TTC549 (cell line): ENCODE data around the gene PCDHA7.
A peak's percentile ranks its signal among the peaks of the same experiment; 100 is the strongest.
"Not testable (repeated sequence)": the region's sequence is repeated elsewhere in the genome, so short reads cannot be mapped to it uniquely, and the experiment has no call there.

Source experiments
- FAIRE-seq: peaks from 2 replicates; lab custom pipeline; 2012; peaks lifted over from hg19 to GRCh38; lab: Jason Lieb, UNC

Gene PCDHA7

DNA sequence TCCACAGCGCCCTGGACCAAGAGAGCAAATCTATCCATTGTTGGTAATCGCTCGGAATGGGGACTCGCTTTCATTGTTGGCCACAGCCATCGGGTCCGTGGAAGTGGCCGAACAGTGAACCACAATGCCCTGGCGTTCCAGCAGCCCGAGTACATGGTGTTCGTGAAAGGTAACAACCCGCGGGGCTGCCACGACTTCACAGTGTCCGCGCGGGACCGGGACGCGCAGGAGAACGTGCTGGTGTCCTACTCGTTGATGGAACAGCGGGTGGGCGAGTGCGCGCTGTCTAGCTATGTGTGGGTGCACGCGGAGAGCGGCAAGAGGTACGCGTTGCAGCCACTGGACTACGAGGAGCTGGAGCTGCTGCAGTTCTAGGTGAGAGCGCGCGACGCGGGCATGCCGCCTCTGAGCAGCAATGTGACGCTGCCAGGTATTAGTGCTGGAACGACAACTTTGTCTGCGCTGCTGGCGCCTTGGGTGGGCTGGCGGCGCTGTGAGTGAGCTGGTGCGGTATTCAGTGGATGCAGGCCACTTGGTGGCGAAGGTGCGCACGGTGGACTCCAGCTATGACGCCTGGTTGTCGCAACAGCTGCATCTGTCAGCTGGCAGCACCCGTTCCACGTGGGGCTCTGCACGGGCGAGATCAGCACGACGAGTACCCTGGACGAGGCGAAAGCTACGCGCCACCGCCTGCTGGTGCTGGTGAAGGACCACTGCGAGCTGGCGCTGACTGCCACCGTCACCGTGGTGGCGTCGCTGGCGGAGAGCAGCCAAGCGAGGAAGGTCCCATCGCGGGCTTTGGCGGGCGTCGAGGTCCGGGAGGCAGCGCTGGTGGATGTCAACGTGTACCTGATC is 28.6 kb downstream of the PCDHA7 start:
- no peak for FAIRE-seq

DNA sequence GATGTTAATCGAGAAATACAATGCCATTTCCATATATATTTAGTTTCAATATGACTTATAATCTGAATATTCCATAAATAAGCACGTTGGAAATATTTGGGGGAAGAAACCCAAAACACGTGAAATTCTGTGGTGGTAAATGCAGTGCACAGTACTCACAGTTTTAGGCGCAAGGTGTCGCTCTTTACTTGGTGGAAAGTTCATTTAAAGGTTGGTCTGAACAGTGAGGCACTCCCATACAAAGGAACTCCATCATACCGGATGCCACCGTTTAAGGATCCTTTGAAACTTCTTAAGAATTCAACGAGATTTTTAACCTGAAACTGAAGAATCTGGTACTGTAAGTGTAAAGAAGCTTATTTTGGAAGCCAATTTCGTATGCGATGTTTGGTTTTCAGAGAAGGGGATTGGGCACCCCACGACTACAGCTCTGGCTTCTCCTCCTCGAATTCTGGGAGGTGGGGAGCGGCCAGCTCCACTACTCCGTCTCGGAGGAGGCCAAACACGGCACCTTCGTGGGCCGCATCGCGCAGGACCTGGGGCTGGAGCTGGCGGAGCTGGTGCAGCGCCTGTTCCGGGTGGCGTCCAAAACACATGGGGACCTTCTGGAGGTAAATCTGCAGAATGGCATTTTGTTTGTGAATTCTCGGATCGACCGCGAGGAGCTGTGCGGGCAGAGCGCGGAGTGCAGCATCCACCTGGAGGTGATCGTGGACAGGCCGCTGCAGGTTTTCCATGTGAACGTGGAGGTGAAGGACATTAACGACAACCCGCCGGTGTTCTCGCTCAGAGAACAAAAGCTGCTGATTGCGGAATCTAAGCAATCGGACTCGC is 34.9 kb downstream of the PCDHA7 start, which contains the start of gene PCDHA11:
Gene PCDHA11, plus strand, starts transcription at position 237 of the 834 bp plus-strand sequence. Its CDS starts 147 bp downstream, at position 384.
- peak; percentile 95 for FAIRE-seq

DNA sequence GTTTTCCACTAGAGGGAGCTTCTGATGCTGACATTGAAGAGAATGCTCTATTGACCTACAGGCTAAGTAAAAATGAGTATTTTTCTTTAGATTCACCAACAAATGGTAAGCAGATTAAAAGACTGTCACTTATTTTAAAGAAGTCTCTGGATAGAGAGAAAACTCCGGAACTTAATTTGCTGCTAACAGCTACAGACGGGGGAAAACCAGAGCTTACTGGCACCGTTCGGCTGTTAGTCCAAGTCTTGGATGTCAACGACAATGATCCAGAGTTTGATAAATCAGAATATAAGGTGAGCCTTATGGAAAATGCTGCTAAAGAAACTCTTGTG is 35.5 kb downstream of the PCDHA7 start:
- peak; percentile 32 for FAIRE-seq

DNA sequence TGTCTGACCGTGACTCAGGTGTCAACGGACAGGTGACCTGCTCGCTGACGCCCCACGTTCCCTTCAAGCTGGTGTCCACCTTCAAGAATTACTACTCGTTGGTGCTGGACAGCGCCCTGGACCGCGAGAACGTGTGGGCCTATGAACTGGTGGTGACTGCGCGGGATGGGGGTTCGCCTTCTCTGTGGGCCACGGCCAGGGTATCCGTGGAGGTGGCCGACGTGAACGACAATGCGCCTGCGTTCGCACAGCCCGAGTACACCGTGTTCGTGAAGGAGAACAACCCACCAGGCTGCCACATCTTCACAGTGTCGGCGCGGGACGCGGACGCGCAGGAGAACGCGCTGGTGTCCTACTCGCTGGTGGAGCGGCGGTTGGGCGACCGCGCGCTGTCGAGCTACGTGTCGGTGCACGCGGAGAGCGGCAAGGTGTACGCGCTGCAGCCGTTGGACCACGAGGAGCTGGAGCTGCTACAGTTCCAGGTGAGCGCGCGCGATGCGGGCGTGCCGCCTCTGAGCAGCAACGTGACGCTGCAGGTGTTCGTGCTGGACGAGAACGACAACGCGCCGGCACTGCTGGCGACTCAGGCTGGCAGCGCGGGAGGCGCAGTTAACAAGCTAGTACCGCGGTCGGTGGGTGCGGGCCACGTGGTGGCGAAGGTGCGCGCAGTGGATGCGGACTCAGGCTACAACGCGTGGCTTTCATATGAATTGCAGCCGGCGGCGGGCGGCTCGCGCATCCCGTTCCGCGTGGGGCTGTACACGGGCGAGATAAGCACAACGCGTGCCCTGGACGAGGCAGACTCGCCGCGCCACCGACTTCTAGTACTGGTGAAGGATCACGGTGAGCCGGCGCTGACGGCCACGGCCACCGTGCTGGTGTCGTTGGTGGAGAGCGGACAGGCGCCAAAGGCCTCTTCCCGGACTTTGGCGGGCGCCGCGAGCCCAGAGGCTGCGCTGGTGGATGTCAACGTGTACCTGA is 36.4 kb downstream of the PCDHA7 start:
- FAIRE-seq: no peak

- peak; percentile 47 for FAIRE-seq
Observed at GRCh38 chr5:140875085-140876065, 41.3 kb downstream of the PCDHA7 start, which contains the start of gene PCDHA12. Gene PCDHA12, plus strand, starts transcription at chr5:140875308. Its CDS starts 165 bp downstream, at chr5:140875473.

GRCh38 chr5:140876541-140877261 is 42.6 kb downstream of the PCDHA7 start:
- not testable (repeated sequence) for FAIRE-seq

DNA sequence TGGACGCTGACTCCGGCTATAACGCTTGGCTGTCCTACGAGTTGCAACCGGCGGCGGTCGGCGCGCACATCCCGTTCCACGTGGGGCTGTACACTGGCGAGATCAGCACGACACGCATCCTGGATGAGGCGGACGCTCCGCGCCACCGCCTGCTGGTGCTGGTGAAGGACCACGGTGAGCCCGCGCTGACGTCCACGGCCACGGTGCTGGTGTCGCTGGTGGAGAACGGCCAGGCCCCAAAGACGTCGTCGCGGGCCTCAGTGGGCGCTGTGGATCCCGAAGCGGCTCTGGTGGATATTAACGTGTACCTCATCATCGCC is 43.2 kb downstream of the PCDHA7 start:
- no peak for FAIRE-seq

DNA sequence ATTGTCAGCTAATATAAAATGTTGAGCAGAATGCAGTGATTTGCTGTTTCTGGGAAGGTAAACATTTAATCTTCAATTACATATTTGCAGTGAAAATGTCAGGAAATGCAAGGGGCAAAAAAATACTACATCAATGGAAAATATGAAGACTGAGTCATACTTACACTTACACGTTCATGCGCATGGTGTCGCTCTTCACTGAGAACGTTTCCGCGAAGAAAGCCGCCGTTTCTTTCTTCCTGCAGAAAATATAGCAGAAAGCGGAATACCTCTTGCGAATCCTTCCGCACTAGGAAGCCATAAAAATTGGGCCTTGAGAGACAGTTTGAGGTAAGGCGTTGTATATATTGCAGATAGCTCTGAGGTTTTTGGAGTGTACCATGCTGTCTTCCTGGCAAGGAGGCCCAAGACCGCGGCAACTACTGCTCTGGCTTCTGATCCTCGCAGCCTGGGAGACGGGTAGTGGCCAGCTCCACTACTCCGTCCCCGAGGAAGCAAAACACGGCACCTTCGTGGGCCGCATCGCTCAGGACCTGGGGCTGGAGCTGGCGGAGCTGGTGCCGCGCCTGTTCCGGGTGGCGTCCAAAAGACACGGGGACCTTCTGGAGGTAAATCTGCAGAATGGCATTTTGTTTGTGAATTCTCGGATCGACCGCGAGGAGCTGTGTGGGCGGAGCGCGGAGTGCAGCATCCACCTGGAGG is 48.0 kb downstream of the PCDHA7 start, which contains the start of gene PCDHA13:
Gene PCDHA13, plus strand, starts transcription at position 236 of the 702 bp plus-strand sequence. Its CDS starts 145 bp downstream, at position 381.
- FAIRE-seq: no peak

GRCh38 chr5:140882591-140882899 is 48.5 kb downstream of the PCDHA7 start:
- FAIRE-seq: no peak

DNA sequence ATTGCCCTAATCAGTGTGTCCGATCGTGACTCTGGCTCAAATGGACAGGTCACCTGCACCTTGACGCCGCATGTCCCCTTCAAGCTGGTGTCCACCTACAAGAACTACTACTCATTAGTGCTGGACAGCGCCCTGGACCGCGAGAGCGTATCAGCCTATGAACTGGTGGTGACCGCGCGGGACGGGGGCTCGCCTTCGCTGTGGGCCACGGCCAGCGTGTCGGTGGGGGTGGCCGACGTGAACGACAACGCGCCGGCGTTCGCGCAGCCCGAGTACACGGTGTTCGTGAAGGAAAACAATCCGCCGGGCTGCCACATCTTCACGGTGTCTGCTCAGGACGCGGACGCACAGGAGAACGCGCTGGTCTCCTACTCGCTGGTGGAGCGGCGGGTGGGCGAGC is 49.3 kb downstream of the PCDHA7 start:
- no peak for FAIRE-seq

DNA sequence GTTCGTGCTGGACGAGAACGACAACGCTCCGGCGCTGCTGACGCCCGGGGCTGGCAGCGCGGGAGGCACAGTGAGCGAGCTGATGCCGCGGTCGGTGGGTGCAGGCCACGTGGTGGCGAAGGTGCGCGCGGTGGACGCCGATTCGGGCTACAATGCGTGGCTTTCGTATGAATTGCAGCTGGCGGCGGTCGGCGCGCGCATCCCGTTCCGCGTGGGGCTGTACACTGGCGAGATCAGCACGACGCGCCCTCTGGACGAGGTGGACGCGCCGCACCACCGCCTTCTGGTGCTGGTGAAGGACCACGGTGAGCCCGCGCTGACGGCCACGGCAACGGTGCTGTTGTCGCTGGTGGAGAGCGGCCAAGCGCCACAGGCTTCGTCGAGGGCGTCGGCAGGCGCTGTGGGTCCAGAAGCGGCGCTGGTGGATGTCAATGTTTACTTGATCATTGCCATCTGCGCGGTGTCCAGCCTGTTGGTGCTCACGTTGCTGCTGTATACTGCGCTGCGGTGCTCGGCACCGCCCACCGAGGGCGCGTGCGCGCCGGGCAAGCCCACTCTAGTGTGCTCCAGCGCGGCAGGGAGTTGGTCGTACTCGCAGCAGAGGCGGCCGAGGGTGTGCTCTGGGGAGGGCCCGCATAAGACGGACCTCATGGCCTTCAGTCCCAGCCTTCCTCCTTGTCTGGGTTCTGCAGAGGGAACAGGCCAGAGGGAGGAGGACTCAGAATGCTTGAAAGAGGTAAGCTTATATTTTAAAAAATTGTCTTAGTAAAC is 50.0 kb downstream of the PCDHA7 start:
- FAIRE-seq: no peak
